HCT116 (cell line): ENCODE measurements around the gene PLA2G2D. TPM values are rescaled to one million over a fixed set of nuclear protein-coding genes. Genes with fewer than 3 reads are reported as not detected.

Experiments
- ATAC-seq: fragments of 200-7000 bp; cut with Tn5 transposase; 2 replicates; pipeline ENCODE4 v1.9.1; 2020; ENCODE audit warnings: mild to moderate bottlenecking, moderate library complexity
- BruUV-seq: library from RNA; stranded (reverse); fragments of 400-500 nt; replicated peaks from 2 replicates; lab custom pipeline; 2021; lab: Mats Ljungman, UMichigan
- CTCF ChIA-PET: fragments of 300-600 bp; sonication (Branson Sonifier 250); formaldehyde crosslinking; loops from one replicate; lab custom pipeline; 2021; ENCODE audit warnings: antibody characterized with exemption; lab: Charles Lee
- POLR2A ChIA-PET: fragments of 300-600, 350-600 bp; sonication (Branson Sonifier 250); formaldehyde crosslinking; loops from one replicate; lab custom pipeline; 2021; ENCODE audit warnings: antibody characterized with exemption; lab: Charles Lee
- RAD21 ChIA-PET, 2 experiments: fragments of 300-600 bp; sonication (Branson Sonifier 250); formaldehyde crosslinking; loops; one replicate each; lab custom pipeline; 2023; ENCODE audit warnings: low total read pairs in 2 of 2; ENCODE audit not compliant: uncharacterized antibody in 2 of 2, unreplicated experiment in 2 of 2, low non-redundant PET in 1 of 2; lab: Charles Lee
- DNase-seq: peaks from one replicate; pipeline ENCODE4 v3.0.0-alpha.2; 2010; ENCODE audit warnings: low read depth, low spot score
- H2AFZ ChIP-seq: fragments of 200-600 bp; shearing (Covaris generic), sonication (generic); 2 replicates; pipeline ENCODE4 v1.6.1; 2017; ENCODE audit warnings: low read depth, mixed run types, mixed read lengths, antibody characterized with exemption, low read length; ENCODE audit not compliant: poor library complexity, severe bottlenecking
- H3K27ac ChIP-seq: 2 replicates; pipeline ENCODE4 v1.5.1; 2012; ENCODE audit warnings: low read depth, low read length
- H3K27me3 ChIP-seq: fragments of 200-600 bp; sonication (generic); 2 replicates; pipeline ENCODE4 v1.6.1; 2016; ENCODE audit warnings: mixed run types, low read length, mixed read lengths; ENCODE audit not compliant: insufficient read depth
- H3K36me3 ChIP-seq, 2 experiments: fragments of 200-500 bp in 1 of 2; fragments of 200-600 bp in 1 of 2; sonication (Bioruptor generic) in 1 of 2; sonication (generic) in 1 of 2; 2 replicates each; pipeline versions ENCODE4 v1.5.1 to v1.6.1; 2014 to 2016; ENCODE audit warnings: low read length in 2 of 2, inconsistent platforms in 1 of 2, mixed read lengths in 1 of 2, mixed run types in 1 of 2; ENCODE audit not compliant: insufficient read depth in 2 of 2, control insufficient read depth in 1 of 2
- H3K4me1 ChIP-seq, 2 experiments: fragments of 200-600 bp in 1 of 2; sonication (generic) in 1 of 2; 2 replicates each; pipeline versions ENCODE4 v1.5.1 to v1.6.1; 2012 to 2017; ENCODE audit warnings: low read length in 2 of 2, inconsistent platforms in 1 of 2, mild to moderate bottlenecking in 1 of 2, mixed read lengths in 1 of 2, mixed run types in 1 of 2, moderate library complexity in 1 of 2; ENCODE audit not compliant: insufficient read depth in 2 of 2, control insufficient read depth in 1 of 2
- H3K4me2 ChIP-seq: fragments of 200-600 bp; sonication (generic); 2 replicates; pipeline ENCODE4 v1.6.1; 2017; ENCODE audit warnings: mixed run types, low read length, mixed read lengths
- H3K4me3 ChIP-seq, 2 experiments: fragments of 200-600 bp in 1 of 2; sonication (generic) in 1 of 2; replicated peaks in 1 of 2; 2 replicates each; pipeline ENCODE4 v1.5.1; 2011 to 2016; ENCODE audit warnings: low read length in 2 of 2, control low read depth in 1 of 2, low read depth in 1 of 2, mild to moderate bottlenecking in 1 of 2, mixed read lengths in 1 of 2, mixed run types in 1 of 2
- H3K79me2 ChIP-seq: fragments of 200-600 bp; sonication (generic); 2 replicates; pipeline ENCODE4 v1.6.1; 2017; ENCODE audit warnings: mild to moderate bottlenecking, mixed run types, low read length, moderate library complexity, mixed read lengths; ENCODE audit not compliant: insufficient read depth
- H3K9ac ChIP-seq: fragments of 200-600 bp; sonication (generic); 2 replicates; pipeline ENCODE4 v1.6.1; 2016; ENCODE audit warnings: low read length, mixed read lengths
- H3K9me2 ChIP-seq: fragments of 200-600 bp; sonication (generic), shearing (Covaris generic); 2 replicates; pipeline ENCODE4 v1.6.1; 2017; ENCODE audit warnings: mixed run types, mild to moderate bottlenecking, moderate library complexity; ENCODE audit not compliant: insufficient read depth
- H3K9me3 ChIP-seq, 2 experiments: fragments of 200-500 bp in 1 of 2; fragments of 200-600 bp in 1 of 2; sonication (Bioruptor generic) in 1 of 2; sonication (generic) in 1 of 2; 2 replicates each; pipeline ENCODE4 v1.6.1; 2014 to 2017; ENCODE audit warnings: low read length in 2 of 2, mixed read lengths in 2 of 2, inconsistent platforms in 1 of 2, low read depth in 1 of 2, mild to moderate bottlenecking in 1 of 2, mixed run types in 1 of 2, moderate library complexity in 1 of 2; ENCODE audit not compliant: control insufficient read depth in 1 of 2, insufficient read depth in 1 of 2
- H4K20me1 ChIP-seq: fragments of 200-600 bp; sonication (generic), shearing (Covaris generic); 2 replicates; pipeline ENCODE4 v1.6.1; 2017; ENCODE audit warnings: mixed run types, mild to moderate bottlenecking, moderate library complexity; ENCODE audit not compliant: insufficient read depth
- EGR1 ChIP-seq: IDR thresholded peaks from 2 replicates; pipeline ENCODE4 v1.6.1; 2012; ENCODE audit warnings: low read depth
- ELF1 ChIP-seq: IDR thresholded peaks from 2 replicates; pipeline ENCODE4 v1.6.1; 2012; ENCODE audit warnings: low read depth, borderline replicate concordance
- EZH2 ChIP-seq: fragments of 200-600 bp; sonication (generic); IDR thresholded peaks from 2 replicates; pipeline ENCODE4 v1.6.1; 2017; ENCODE audit warnings: antibody characterized with exemption, mixed run types
- EZH2phosphoT487 ChIP-seq: fragments of 200-600 bp; IDR thresholded peaks from 2 replicates; pipeline ENCODE4 v1.6.1; 2018; ENCODE audit warnings: antibody characterized with exemption, borderline replicate concordance
- FOSL1 ChIP-seq: IDR thresholded peaks from 2 replicates; pipeline ENCODE4 v1.6.1; 2012; ENCODE audit warnings: low read depth
- JUND ChIP-seq: IDR thresholded peaks from 2 replicates; pipeline ENCODE4 v1.6.1; 2012
- POLR2A ChIP-seq: IDR thresholded peaks from 2 replicates; pipeline ENCODE4 v1.7.0; 2011; ENCODE audit warnings: borderline replicate concordance; ENCODE audit not compliant: insufficient read depth, insufficient read length; ENCODE audit errors: extremely low read depth
- POLR2AphosphoS5 ChIP-seq: IDR thresholded peaks from 2 replicates; pipeline ENCODE4 v1.6.1; 2011; ENCODE audit warnings: mild to moderate bottlenecking, low read depth, low read length, moderate library complexity
- RAD21 ChIP-seq: IDR thresholded peaks from 2 replicates; pipeline ENCODE4 v1.6.1; 2012; ENCODE audit warnings: low read depth, mild to moderate bottlenecking
- SIN3A ChIP-seq: IDR thresholded peaks from 2 replicates; pipeline ENCODE4 v1.6.1; 2012; ENCODE audit warnings: low read depth
- SRF ChIP-seq: IDR thresholded peaks from 2 replicates; pipeline ENCODE4 v1.6.1; 2012; ENCODE audit warnings: low read depth
- TCF7L2 ChIP-seq: IDR thresholded peaks from 2 replicates; pipeline ENCODE4 v1.7.0; 2011; ENCODE audit warnings: borderline replicate concordance, inconsistent platforms; ENCODE audit not compliant: insufficient read depth, insufficient read length; ENCODE audit errors: extremely low read depth
- YY1 ChIP-seq: IDR thresholded peaks from 2 replicates; pipeline ENCODE4 v1.6.1; 2011; ENCODE audit warnings: low read length, low read depth, moderate library complexity, mild to moderate bottlenecking; ENCODE audit not compliant: insufficient replicate concordance; ENCODE audit errors: extremely low read depth
- ZFX ChIP-seq: fragments of 450-650 bp; IDR thresholded peaks from 2 replicates; pipeline ENCODE4 v1.6.1; 2017
- ZNF274 ChIP-seq: fragments of 200-500 bp; sonication (Bioruptor generic); IDR thresholded peaks from 2 replicates; pipeline ENCODE4 v1.6.1; 2014; ENCODE audit warnings: mild to moderate bottlenecking, low read depth, low read length, inconsistent platforms
- intact Hi-C: fragments of 100-400 bp; cut with micrococcal nuclease; formaldehyde crosslinking; loops from 2 replicates; pipeline ENCODE4 v1.10.0; 2022
- total RNA-seq: library from RNA; stranded (reverse); gene quantifications from one replicate; pipeline ENCODE4 v1.2.1, GENCODE V29; 2021; ENCODE audit not compliant: unreplicated experiment
- TF ChIP-seq, protein P1 (sequence below), 3 experiments: fragments of 200-600 bp in 1 of 3; sonication (generic) in 1 of 3; IDR thresholded peaks in 2 of 3; conservative IDR thresholded peaks in 1 of 3; 2 replicates each; pipeline ENCODE4 v1.5.1; 2012 to 2017; ENCODE audit warnings: low read depth in 2 of 3, low read length in 2 of 3, antibody characterized with exemption in 1 of 3, borderline replicate concordance in 1 of 3, control low read depth in 1 of 3, mild to moderate bottlenecking in 1 of 3, mixed read lengths in 1 of 3, mixed run types in 1 of 3, moderate library complexity in 1 of 3; ENCODE audit not compliant: insufficient read depth in 1 of 3
- TF ChIP-seq, protein P2 (sequence below): IDR thresholded peaks from 2 replicates; pipeline ENCODE4 v1.6.1; 2012; ENCODE audit warnings: low read depth
- TF ChIP-seq, protein P3 (sequence below): IDR thresholded peaks from 2 replicates; pipeline ENCODE4 v1.6.1; 2012

The PLA2G2D gene
- total RNA-seq, 1 experiment from 2014 or later = not detected

DNA sequence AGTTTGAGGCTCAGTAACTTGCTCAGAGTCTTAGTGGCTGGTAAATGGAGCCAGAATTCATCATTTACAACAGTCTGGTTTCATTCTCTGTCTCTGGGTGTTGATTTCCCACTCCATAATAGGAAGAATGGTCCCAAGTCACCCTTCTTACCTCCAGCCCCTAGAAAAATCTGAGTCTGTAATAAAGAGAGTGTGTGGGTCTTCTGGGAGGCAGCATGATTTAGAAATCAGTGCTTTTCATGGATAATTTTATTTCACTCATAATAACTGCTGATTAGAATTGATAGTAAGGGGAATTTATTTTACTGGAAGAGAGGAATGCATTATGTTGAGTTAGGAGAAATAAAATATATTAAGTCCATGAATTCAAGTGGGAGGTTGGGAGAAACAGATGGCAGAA, 2.1 kb downstream of the PLA2G2D start:
- Histone ChIP-seq H3K4me2 (no peak overlapping the region), H3K27me3 (no peaks in the 10 kb centered on the region), H3K4me3 (no peak overlapping the region), H3K79me2 (no peaks in the 10 kb centered on the region), H4K20me1 (no peaks in the 10 kb centered on the region), H3K36me3 (no peaks in the 10 kb centered on the region), H3K27ac (no peak overlapping the region), H3K9me2 (no peaks in the 10 kb centered on the region), H3K9ac (no peak overlapping the region), H3K4me1 (peaks cover 0 to 2% of the 10 kb centered on the region in 2 experiments; a peak in 1 of 4 replicates), H2AFZ (no peak overlapping the region), H3K9me3 (no peaks in the 10 kb centered on the region)
- CTCF ChIA-PET = no interaction called here
- TF ChIP-seq FOSL1 = no peak
- TF ChIP-seq, protein P1, sequence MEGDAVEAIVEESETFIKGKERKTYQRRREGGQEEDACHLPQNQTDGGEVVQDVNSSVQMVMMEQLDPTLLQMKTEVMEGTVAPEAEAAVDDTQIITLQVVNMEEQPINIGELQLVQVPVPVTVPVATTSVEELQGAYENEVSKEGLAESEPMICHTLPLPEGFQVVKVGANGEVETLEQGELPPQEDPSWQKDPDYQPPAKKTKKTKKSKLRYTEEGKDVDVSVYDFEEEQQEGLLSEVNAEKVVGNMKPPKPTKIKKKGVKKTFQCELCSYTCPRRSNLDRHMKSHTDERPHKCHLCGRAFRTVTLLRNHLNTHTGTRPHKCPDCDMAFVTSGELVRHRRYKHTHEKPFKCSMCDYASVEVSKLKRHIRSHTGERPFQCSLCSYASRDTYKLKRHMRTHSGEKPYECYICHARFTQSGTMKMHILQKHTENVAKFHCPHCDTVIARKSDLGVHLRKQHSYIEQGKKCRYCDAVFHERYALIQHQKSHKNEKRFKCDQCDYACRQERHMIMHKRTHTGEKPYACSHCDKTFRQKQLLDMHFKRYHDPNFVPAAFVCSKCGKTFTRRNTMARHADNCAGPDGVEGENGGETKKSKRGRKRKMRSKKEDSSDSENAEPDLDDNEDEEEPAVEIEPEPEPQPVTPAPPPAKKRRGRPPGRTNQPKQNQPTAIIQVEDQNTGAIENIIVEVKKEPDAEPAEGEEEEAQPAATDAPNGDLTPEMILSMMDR (IDR thresholded peaks at IDR 0.05 in 2 of 3, conservative IDR thresholded peaks at IDR 0.05 in 1 of 3; ENCODE audit: borderline replicate concordance in 1 of 3, insufficient read depth in 1 of 3, low read depth in 2 of 3, low read length in 2 of 3) = no peak
- no peak for TF ChIP-seq YY1
- TF ChIP-seq ELF1 = no peak
- no peak for TF ChIP-seq POLR2AphosphoS5
- no peak for TF ChIP-seq ZFX
- TF ChIP-seq EZH2 = no peak
- TF ChIP-seq ZNF274 = no peak
- TF ChIP-seq POLR2A = no peak
- TF ChIP-seq RAD21 = no peak
- TF ChIP-seq, protein P2, sequence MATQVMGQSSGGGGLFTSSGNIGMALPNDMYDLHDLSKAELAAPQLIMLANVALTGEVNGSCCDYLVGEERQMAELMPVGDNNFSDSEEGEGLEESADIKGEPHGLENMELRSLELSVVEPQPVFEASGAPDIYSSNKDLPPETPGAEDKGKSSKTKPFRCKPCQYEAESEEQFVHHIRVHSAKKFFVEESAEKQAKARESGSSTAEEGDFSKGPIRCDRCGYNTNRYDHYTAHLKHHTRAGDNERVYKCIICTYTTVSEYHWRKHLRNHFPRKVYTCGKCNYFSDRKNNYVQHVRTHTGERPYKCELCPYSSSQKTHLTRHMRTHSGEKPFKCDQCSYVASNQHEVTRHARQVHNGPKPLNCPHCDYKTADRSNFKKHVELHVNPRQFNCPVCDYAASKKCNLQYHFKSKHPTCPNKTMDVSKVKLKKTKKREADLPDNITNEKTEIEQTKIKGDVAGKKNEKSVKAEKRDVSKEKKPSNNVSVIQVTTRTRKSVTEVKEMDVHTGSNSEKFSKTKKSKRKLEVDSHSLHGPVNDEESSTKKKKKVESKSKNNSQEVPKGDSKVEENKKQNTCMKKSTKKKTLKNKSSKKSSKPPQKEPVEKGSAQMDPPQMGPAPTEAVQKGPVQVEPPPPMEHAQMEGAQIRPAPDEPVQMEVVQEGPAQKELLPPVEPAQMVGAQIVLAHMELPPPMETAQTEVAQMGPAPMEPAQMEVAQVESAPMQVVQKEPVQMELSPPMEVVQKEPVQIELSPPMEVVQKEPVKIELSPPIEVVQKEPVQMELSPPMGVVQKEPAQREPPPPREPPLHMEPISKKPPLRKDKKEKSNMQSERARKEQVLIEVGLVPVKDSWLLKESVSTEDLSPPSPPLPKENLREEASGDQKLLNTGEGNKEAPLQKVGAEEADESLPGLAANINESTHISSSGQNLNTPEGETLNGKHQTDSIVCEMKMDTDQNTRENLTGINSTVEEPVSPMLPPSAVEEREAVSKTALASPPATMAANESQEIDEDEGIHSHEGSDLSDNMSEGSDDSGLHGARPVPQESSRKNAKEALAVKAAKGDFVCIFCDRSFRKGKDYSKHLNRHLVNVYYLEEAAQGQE = no peak
- no peak for TF ChIP-seq JUND
- TF ChIP-seq SIN3A = no peak
- no peak for TF ChIP-seq EZH2phosphoT487
- no peak for TF ChIP-seq TCF7L2
- TF ChIP-seq EGR1 = no peak
- TF ChIP-seq, protein P3, sequence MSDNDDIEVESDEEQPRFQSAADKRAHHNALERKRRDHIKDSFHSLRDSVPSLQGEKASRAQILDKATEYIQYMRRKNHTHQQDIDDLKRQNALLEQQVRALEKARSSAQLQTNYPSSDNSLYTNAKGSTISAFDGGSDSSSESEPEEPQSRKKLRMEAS = no peak
- TF ChIP-seq SRF = no peak
- RAD21 ChIA-PET = no interaction called here
- POLR2A ChIA-PET = no interaction called here
- BruUV-seq = no TSS peak
- DNase-seq = no peak
- intact Hi-C loops = no loop called here
- ATAC-seq = no peak
